GM10248 (cell line): ENCODE data around the gene WASF3.

ENCODE experiments used
- CTCF ChIA-PET: fragments of 300-600 bp; sonication (Branson Sonifier 250); formaldehyde crosslinking; extraction: SDS; loops from one replicate; lab custom pipeline; 2021; ENCODE audit warnings: antibody characterized with exemption; lab: Yijun Ruan, JAX
- POLR2A ChIA-PET: fragments of 350-650 bp; sonication (Branson Sonifier 250); formaldehyde crosslinking; extraction: SDS; loops from one replicate; lab custom pipeline; 2020; ENCODE audit warnings: antibody characterized with exemption; lab: Yijun Ruan, JAX
- DNase-seq: peaks from one replicate; pipeline ENCODE4 v3.0.0; 2012; ENCODE audit errors: extremely low spot score
- TF ChIP-seq, protein P1 (sequence below): IDR thresholded peaks from 2 replicates; pipeline ENCODE4 v1.5.1; 2012; ENCODE audit warnings: mild to moderate bottlenecking, low read depth; ENCODE audit errors: extremely low read depth, missing control alignments, control extremely low read depth

The WASF3 gene

DNA sequence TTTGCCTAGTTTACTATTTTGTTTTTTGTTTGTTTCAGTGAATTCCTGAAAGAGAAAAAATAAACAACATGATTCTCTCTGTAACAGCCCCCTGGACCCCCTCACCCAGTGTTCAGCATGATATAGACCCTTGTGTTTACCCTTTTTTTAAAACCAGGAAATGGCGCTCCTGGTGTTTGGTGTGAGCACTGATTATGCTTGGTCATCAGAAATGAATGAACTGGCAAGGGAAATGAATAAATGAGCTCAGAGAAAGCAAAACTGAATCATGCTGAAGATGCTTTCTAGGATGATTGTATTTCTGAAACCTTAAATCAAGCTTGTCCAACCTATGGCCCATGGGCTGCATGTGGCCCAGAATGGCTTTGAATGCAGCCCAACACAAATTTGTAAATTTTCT is 22.1 kb downstream of the WASF3 start:
- DNase-seq = no peak
- ChIA-PET CTCF (interaction anchor here (1.4 kb wide), 1 partner anchor 119 kb away, joined by 3 read pairs; no protein-coding TSS in a partner anchor), POLR2A (no interaction called here)
- TF ChIP-seq, protein P1, sequence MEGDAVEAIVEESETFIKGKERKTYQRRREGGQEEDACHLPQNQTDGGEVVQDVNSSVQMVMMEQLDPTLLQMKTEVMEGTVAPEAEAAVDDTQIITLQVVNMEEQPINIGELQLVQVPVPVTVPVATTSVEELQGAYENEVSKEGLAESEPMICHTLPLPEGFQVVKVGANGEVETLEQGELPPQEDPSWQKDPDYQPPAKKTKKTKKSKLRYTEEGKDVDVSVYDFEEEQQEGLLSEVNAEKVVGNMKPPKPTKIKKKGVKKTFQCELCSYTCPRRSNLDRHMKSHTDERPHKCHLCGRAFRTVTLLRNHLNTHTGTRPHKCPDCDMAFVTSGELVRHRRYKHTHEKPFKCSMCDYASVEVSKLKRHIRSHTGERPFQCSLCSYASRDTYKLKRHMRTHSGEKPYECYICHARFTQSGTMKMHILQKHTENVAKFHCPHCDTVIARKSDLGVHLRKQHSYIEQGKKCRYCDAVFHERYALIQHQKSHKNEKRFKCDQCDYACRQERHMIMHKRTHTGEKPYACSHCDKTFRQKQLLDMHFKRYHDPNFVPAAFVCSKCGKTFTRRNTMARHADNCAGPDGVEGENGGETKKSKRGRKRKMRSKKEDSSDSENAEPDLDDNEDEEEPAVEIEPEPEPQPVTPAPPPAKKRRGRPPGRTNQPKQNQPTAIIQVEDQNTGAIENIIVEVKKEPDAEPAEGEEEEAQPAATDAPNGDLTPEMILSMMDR = no peak

DNA sequence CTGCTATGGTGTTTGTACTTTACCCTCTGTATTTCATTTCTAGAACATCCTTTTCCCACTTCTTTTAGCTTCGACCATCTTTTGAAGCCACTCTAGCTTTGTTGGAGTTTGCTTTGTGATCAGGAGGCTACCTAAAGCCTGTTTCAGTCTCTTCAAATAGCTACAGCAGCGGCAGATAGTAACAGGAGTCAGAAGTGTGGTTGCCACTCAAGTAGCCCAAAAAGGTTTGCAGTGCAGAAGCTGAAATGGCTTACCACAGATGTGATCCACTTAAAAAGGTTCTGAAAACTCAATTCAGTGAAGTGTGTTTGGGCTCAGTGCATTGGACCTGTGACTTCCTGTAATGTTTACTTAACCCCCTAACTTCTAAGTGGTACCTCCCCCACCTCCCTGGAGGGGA is 26.2 kb downstream of the WASF3 start:
- DNase-seq = no peak
- TF ChIP-seq, protein P1 = no peak
- ChIA-PET CTCF (no interaction called here), POLR2A (no interaction called here)

DNA sequence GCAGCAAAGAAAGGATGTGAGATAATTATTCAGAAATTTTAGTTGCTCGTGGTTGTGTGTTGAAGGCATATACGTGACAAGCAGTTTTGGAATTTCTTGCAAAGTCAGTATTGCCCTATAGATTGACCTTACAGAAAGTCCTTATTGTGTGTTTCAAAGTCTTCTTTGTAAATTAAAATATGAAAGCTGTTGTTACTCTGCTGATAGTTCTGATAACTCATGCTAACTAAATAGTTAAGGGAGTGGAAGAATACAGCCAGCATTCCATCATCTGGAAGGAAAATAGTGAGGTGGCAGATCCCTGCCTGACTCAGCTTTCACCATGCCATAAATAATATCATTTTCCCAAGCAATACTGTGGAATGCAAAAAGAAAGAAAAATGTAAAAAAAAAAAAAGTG is 27.2 kb downstream of the WASF3 start:
- ChIA-PET CTCF (no interaction called here), POLR2A (no interaction called here)

DNA sequence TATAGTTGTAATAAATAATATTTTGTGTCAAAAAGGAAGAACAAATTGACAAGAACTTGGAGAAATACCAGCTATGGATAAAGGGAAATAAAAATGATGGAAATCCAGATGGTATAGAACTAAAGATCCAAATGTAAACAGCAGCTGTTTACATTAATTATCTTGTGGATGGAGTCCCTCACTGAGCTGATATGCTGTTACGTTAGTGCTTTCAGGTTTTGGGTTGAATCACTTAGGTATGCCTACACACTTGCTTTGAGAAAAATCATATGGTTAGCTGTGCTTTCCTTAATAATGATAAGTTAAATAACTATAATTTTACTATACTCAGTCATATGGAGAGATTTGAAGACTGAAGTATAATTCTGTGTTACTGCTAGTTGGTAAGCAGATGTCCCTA is 27.7 kb downstream of the WASF3 start:
- CTCF ChIA-PET = no interaction called here

More for the DNA sequence above, 27.2 kb downstream of the WASF3 start:
- TF ChIP-seq, protein P1 = no peak
- DNase-seq = no peak

DNA sequence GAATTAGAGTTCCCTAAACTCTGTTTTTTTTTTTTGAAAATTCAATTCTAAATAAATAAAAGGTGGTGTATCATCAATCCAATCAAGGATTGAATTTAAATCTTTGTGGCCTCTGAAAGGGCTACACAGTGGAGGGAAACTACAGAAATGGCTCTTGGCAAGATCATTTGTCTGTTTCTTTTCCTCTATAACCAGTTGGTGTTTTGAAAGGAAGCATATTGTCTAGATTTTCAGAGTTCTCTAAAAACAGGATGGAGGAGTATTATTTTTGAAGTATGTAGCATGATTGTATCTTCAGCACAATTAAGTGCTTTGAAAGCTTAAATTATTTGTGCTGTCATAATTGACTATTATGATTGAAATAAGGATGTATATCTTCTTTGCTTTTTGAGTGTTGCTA is 29.8 kb downstream of the WASF3 start:
- TF ChIP-seq, protein P1 = no peak
- POLR2A ChIA-PET = no interaction called here
- no peak for DNase-seq
- CTCF ChIA-PET = interaction anchor here (1.1 kb wide), 1 partner anchor 111 kb away, joined by 4 read pairs; no protein-coding TSS in a partner anchor

More for the DNA sequence above, 27.7 kb downstream of the WASF3 start:
- TF ChIP-seq, protein P1 = no peak
- DNase-seq = no peak
- POLR2A ChIA-PET = no interaction called here

DNA sequence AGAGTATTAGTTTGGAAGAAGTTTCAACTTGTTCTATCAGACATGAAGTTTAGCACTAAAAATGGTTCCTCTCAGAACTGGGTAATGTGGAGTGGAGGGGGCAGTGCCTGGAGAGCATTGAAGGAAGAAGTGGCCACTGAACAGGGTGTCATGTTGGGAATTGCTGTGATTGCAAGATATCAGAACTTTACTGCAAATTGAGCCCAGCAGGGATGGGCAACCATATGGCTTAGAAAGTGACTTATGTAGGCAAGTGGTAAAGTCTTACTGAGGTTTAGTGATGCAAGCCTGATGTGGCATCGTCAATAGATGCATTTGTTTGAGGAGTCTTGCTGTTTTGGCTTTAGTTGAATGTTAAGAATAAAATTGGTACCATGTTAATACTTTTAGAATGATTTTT is 31.7 kb downstream of the WASF3 start:
- ChIA-PET CTCF (no interaction called here), POLR2A (no interaction called here)
- DNase-seq = no peak
- TF ChIP-seq, protein P1 = no peak
